Dermis blood vessel endothelial cell (primary cell): ENCODE data around the gene CLK3. TPM values are rescaled to one million over a fixed set of nuclear protein-coding genes. Genes with fewer than 3 reads are reported as not detected.
"Not testable (repeated sequence)": the region's sequence is repeated elsewhere in the genome, so short reads cannot be mapped to it uniquely, and the experiment has no call there.

Source experiments
- DNase-seq: peaks from one replicate; pipeline ENCODE4 v3.0.0; 2010
- total RNA-seq: library from RNA; depleted of rRNA; stranded (reverse); fragments of >200 nt; gene quantifications from 2 replicates; pipeline ENCODE4 v1.2.3, GENCODE V29; 2014

Gene CLK3
- total RNA-seq, 1 donor from 2014 or later, result 81.5 TPM

DNA sequence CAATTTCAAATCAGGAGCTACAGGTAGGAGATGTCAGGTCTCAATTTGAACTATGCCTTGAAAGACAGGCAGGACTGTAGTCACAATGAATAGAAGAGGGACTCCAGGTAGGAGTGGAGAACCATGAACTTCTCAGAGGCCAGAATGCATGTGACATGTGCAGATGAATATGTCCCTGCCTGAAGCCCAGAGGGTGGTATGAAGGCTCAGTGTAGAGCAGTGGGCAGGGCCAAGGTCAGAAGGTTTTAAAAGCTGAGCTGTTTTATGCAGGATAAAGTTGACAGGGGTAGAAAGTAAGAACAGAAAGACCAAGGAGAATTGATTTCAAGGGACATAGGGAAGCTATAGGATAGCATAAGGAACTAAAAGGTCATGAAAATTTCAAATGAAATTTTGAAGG is 30.8 kb downstream of the CLK3 start:
- DNase-seq, result no peak

DNA sequence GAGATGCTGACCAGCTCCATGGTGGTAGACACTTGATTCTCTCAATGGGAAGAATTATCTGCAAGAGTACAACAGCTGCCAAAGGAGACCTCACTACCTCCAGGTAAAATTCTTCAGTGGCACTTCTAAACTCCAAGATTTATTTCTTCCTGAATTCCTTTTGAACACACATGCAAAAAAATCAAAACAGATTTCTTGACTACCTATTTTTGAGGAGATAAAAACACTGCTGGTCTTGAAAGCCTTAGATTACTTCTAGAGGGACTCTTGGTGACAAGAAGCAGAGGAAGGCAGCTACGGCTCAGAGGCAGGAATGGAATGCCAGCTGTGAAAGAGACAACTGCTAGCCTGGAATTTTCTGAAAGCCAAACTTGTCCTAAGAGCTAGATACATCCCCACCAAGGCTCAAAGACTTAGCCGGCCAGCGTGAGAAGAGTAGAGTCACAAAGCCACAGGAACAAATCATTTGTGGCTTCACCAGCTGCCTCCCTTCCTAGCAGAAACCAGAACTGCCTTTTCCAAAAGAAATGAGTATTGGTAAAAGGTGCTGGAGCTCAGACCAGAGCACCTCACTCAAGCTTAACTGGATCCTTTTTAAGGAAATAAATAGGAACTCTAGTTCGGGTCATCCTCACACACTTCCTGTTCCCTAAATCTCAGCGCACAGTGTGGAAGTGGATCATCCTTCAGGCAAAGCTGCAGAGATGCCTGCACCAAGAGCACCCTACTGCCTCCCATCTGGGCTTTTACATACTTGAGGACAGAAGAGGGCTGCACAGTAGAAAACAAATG is 32.6 kb downstream of the CLK3 start:
- no peak for DNase-seq

DNA sequence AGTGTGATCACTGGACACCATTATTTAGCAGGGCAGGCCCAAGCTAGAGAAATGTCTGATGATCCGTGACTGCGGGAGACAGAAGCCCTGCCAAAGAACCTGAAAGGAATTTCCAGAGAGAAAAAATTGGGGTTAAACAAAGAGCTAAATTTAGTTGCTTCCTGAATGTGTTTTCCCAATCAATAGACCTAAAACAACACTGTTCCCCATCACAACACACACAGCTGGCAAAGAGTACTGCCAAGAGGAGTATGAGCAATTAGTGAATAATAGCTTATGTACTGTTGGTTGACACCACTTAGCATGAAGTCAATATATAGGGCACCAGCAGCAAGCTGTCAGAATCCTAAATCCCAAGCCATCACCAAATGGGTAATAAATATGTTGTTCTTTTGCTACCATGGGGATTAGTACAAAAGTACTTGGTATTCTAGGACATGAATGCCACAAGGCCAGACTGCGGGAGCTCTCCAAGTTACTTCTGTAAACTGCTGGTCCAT is 35.7 kb downstream of the CLK3 start:
- peak; percentile 94 for DNase-seq

DNA sequence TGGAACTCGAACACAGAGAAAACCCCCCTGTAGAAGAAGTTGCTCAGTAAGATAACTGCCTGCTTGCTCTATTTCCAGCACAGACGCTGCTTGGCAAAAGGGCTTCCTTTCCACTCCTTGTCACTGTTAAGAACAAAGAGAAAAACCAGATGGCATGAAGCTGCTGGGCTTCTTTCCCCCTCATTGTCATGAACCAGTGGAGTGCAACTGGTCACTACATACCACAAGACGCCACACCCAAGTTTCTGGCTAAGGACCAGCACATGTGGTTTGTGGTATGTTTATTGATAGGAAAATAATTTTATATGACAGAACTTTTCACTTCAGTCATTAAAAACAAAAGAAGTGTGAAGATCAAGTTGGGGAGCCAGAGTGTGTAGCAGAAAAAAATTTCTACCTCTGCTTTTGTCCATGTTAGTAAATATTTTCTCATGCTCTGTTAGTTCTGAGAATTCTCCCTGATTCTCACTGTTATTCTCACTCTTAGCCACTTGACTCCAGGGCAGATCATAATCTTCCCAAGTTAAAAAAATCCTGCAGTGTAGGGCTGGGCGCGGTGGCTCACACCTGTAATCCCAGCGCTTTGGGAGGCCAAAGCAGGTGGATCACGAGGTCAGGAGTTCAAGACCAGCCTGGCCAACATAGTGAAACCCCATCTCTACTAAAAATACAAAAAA is 37.9 kb downstream of the CLK3 start:
- DNase-seq, result peak; percentile 75

DNA sequence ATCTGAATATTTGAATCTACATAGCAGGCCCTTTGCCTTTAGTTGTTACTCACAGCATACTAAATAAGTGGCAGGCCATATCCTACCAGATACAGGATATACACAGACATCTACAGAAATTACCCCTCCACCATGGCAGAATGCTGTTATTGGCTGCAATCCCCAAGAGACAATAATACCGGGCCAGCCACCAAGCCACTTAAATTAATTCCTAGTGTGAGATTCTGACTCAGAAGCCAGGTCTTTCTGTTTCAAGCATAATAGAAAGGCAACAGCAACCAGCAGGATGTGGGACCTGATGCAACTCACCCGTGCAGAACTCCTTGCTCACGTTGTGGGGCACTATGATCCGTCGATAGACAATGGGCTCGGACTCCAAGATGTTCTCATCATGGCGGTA is 39.8 kb downstream of the CLK3 start:
- DNase-seq, result peak; percentile 36

DNA sequence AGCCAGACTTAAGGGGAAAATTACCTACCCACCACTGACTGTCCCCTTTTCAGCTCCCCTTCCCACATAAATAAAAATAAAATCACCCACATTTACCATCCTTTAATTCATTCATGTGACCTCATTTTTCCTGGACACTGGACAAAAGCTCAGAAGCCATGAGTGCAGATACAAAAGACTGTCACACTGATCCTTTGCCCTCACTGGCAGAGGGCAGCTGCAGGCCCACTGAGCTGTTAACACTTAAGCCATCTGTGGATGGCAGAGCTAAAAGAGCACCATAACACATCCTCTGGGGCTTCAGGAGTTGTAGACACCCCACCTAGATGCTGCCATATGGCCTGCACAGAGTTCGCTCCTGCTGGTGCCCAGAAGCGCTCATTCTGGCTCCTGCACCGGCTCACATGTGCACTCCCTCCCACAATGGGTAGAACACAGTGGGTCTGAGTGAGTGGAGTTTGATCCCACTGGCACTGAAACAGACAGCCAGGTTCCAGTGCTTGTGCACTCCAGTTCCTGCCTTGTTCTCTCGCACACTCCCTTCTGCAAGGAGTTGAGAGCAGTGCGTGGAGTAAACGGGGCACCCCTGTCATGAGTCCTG is 41.4 kb downstream of the CLK3 start:
- no peak for DNase-seq

DNA sequence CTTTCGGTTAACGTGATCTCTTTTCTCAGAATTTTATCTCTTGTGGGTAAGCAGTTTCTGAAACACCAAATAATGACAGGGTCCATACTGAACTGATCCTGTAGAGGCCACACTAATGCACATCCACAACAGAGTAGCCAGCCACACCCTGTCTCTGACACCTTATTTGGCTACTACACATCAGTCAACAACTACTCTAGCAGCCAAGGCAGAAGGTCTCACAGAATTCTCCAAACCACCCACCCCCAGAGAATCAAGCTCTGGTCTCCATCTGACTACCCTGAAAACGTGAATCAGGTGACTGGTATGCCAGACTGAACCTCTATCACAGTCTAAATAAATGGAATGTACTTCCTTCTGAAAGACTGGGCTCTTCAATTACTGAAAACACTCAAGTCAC is 42.2 kb downstream of the CLK3 start:
- DNase-seq, result no peak

DNA sequence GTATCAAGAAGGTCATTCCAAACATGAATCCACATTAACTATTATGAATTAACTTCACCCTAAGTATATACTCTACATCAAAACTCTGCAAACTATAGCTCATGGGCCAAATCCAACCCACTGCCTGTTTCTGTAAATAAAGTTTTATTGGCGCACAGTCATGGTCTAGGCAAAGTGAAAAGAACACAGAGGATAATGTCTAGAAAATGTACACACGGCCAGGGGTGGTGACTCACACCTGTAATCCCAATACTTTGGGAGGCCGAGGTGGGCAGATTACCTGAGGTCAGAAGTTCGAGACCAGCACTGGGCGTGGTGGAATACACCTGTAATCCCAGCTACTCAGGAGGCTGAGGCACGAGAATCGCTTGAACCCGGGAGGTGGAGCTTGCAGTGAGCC is 45.6 kb downstream of the CLK3 start:
- not testable (repeated sequence) for DNase-seq

DNA sequence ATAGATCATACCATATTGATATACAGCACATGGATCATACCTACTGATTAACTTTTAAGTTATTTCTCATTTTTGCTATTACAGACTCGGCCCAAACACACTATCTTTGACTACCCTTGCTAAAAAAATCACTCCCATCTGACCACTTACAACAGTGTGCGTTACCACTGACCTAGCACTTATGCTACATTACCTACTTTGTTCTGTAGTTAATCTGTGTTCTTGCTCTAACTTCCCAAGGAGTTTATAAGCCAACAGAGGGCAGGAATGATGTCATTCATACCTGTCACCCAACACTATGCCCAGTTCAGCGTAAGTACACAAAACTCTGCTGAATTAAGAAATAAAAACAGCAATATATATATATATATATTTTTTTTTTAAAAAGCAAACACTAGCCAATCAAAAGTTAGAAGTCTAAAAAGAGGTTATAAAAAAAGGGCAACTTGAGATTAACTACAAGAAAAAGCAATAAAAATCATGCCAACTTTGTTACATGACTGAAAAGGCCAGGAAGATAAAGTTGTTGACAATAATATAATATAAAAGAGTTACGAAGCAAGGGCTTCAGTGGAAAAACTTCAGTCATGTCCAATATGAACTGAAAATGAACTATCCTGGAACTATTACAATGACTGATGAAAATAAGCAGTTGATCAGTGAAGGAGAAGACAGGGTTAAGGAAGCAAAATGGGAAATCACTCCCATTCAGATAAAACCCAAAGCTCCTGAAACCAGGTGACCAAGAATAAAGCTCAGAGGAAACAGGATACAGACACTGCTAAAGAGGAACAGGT is 46.6 kb downstream of the CLK3 start:
- no peak for DNase-seq

DNA sequence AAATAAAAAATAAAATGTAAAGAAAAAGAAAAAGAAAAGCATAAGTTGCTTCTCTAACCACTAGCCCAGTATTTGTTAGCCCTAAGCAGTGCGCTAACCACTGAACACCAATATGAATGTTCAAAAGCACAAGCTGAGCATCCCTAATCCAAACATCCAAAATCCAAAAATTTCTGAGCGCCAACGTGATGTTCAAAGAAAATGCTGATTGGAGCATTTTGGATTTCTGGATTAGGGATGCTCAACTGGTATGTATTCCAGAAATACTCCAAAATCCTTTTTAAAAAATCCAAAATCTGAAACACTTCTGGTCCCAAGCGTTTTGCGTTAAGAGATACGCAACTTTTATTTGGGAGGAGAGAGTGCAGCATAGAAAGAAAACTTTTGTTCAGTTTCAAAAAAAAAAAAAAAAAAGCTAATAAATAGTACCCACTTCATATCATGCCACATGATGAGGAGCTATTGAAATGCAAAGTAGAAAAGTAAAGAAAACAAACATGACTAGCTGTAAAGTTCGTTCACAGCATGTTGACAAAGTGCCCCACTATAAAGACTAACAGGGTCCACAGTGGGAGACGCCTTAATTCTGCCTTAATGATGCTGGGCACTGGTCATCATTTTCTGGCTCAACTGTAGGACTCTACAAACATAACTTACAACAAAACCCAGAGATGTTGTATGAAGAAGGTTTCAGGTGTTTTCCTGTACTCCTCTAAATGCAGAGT is 47.8 kb downstream of the CLK3 start:
- no peak for DNase-seq

DNA sequence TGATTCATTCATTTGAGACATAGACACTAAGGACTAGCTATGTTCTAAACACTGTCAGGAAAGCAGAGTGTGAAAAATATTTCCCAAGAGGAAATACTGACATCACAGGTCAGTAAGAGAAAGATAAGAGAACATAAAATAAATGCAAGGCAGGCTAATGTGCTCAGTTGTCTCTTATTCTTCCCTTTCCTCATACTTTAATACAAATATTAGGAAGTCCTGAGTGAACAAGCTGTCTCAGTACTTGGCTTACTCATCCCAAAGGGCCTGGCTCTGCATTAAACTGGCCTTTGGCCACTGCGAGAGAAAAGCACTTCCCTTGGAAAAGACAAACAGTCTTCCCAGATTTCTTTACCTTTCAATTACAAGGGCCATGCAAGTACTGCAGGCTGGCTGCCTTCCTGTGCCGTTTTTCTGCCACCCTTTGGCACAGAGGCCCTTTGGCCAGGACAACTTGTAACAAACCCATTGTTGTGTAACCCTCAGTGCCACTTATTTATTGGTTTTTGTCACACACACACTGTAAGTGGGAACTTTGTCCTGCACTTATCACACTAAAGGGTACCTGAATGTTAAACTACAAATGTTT is 48.5 kb downstream of the CLK3 start:
- DNase-seq, result peak; percentile 69

DNA sequence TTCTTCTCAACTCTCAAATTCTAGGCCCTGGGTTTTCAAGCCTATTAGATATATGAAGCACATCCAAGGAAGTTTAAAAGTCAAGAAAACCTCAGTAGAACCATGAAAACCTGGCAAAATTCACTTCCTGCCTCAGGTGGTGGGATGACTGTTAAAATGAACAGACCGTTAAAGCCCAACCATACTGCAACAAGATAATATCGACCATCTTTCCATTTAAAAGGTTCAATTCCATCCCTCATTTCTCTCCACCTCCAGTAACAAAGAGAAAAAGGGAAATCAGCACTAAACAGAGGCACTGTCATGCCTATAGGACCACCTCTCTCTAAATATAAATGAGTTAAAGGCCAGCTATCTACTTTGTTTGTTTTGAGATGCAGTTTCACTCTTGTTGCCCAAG is 49.0 kb downstream of the CLK3 start:
- no peak for DNase-seq

DNA sequence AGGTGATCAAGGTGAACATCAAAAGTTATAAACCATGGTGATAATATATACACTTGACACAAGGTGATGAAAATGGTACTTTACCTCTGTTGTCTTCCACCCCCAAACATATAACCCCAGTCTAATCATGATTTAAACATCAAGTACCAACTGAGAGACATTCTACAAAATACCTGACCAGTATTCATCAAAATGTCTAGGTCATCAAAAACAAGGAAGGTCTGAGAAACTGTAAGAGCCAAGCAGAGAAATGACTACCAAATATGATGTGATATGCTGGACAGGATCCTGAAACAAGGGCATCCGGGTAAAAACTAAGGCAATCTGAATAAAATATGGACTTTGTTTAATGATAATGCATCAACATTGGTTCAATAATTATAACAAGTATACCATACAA is 52.3 kb downstream of the CLK3 start:
- DNase-seq, result no peak

DNA sequence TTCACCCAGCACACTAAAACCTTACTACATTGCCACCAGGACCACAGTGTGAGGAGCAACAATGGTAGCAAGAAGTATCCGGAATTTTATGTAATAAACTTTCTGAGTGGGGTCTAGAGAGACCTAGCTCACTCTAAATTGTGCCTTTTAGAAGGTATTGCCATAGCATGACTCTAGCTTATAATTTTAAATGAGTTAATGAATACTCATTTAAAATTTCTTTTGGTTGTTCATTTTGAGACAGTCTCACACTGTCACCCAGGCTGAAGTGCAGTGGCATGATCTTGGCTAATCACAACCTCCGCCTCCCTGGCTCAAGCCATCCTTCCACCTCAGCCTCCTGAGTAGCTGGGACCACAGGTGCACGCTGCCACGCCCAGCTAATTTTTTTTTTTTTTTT is 54.0 kb downstream of the CLK3 start:
- no peak for DNase-seq

DNA sequence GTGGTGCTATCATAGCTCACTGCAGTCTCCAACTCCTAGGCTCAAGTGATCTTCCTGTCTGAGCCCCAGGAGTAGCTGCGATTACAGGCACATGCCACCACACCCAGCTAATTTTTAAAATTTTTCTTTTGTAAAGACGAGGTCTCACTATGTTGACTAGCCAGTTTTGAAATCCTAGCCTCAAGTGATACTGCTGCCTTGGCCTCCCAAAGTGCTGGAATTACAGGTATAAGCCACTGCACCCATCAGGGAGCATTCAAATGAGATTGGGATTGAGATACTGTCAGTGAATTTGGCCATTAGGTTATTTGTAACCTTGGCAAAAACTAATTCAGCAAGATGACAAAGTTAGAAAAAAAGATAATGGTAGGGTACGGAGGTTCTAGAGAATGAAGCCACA is 58.5 kb downstream of the CLK3 start:
- DNase-seq, result no peak

DNA sequence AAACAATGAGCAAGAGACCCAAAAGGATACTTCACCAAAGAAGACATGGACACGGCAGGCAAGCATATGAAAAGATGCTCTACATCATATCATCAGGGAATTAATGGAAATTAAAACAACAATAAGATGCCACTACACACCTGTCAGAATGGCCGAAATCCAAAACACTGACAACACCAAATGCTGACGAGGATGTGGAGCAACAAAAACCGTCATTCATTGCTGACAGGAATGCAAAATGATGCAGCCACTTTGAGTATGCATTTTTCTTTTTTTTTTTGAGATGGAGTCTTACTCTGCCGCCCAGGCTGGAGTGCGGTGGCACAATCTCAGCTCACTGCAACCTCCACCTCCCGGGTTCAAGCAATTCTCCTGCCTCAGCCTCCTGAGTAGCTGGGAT is 61.2 kb downstream of the CLK3 start:
- no peak for DNase-seq

Other genes with a start within 250 kb of the CLK3 start
- gene CYP11A1, start 248.2 kb upstream of the CLK3 start, total RNA-seq, result not detected in 2 replicates
- 0.51 and 2.2 TPM in 2 replicates for gene SEMA7A, start 181.9 kb upstream of the CLK3 start, total RNA-seq
- gene UBL7, start 154.7 kb upstream of the CLK3 start, total RNA-seq, result 36.4 and 43.1 TPM in 2 replicates
- gene ARID3B, start 74.6 kb upstream of the CLK3 start, total RNA-seq, result 4.6 and 6.1 TPM in 2 replicates
- gene EDC3, start 80.2 kb downstream of the CLK3 start, total RNA-seq, result 21.4 and 31.4 TPM in 2 replicates
- gene CYP1A1, start 109.7 kb downstream of the CLK3 start, total RNA-seq, result 37.6 and 89.4 TPM in 2 replicates
- not detected in 2 replicates for gene CYP1A2, start 133.0 kb downstream of the CLK3 start, total RNA-seq
- gene CSK, start 166.2 kb downstream of the CLK3 start, total RNA-seq, result 31.5 and 87.8 TPM in 2 replicates
- not detected in 2 replicates for gene LMAN1L, start 197.0 kb downstream of the CLK3 start, total RNA-seq
- not detected in 2 replicates for gene CPLX3, start 210.8 kb downstream of the CLK3 start, total RNA-seq
- 31.0 and 39.3 TPM in 2 replicates for gene ULK3, start 227.3 kb downstream of the CLK3 start, total RNA-seq